IPS DF 6.9 (cell line): ENCODE results near the gene TIMP2.
"Not testable (repeated sequence)": the region's sequence is repeated elsewhere in the genome, so short reads cannot be mapped to it uniquely, and the experiment has no call there.

Source experiments
- DNase-seq: peaks from one replicate; pipeline ENCODE4 v3.0.0-alpha.2; 2013; ENCODE audit warnings: low read depth, low spot score
- H3K27ac ChIP-seq: one replicate; pipeline ENCODE4 v1.5.1; 2013; ENCODE audit warnings: low read length, control low read depth
- H3K27me3 ChIP-seq: 2 replicates; pipeline ENCODE4 v1.6.1; 2013; ENCODE audit warnings: mild to moderate bottlenecking, low read length; ENCODE audit not compliant: control insufficient read depth, insufficient read depth
- H3K36me3 ChIP-seq: 2 replicates; pipeline ENCODE4 v1.6.1; 2013; ENCODE audit warnings: low read length; ENCODE audit not compliant: control insufficient read depth, insufficient read depth
- H3K4me1 ChIP-seq: 2 replicates; pipeline ENCODE4 v1.6.1; 2013; ENCODE audit warnings: low read length; ENCODE audit not compliant: control insufficient read depth, insufficient read depth
- H3K4me3 ChIP-seq: 2 replicates; pipeline ENCODE4 v1.5.1; 2013; ENCODE audit warnings: mild to moderate bottlenecking, low read length
- H3K9me3 ChIP-seq: 2 replicates; pipeline ENCODE4 v1.6.1; 2013; ENCODE audit warnings: low read length, inconsistent platforms; ENCODE audit not compliant: control insufficient read depth, insufficient read depth
- WGBS: extraction: QIAGEN DNeasy Blood & Tissue Kit; methylation state at CpG from one replicate; pipeline ENCODE4 v1.1.7; 2013; ENCODE audit warnings: mixed read lengths, missing lambda C conversion rate; ENCODE audit not compliant: insufficient read length, insufficient coverage; 5-methylcytosine and 5-hydroxymethylcytosine counted together

Gene TIMP2

GRCh38 chr17:78956254-78956653, 31.1 kb upstream of the TIMP2 start:
- H3K4me1 ChIP-seq: no peaks in the 10 kb centered on the region
- WGBS: no CpG with 5 or more reads among the region's 11 CpGs
- no peaks in the 10 kb centered on the region for H3K9me3 ChIP-seq
- no peak overlapping the region for H3K4me3 ChIP-seq
- H3K27me3 ChIP-seq: no peaks in the 10 kb centered on the region
- no peak for DNase-seq
- H3K36me3 ChIP-seq: no peaks in the 10 kb centered on the region
- no peak overlapping the region for H3K27ac ChIP-seq

GRCh38 chr17:78954684-78955083, 29.5 kb upstream of the TIMP2 start:
- Histone ChIP-seq H3K27ac (no peak overlapping the region), H3K4me3 (no peak overlapping the region), H3K36me3 (no peaks in the 10 kb centered on the region), H3K4me1 (no peaks in the 10 kb centered on the region), H3K9me3 (peaks cover 2% of the 10 kb centered on the region; the same call in 1 of the 2 replicates), H3K27me3 (no peaks in the 10 kb centered on the region)
- DNase-seq: no peak
- WGBS: no CpG with 5 or more reads among the region's 14 CpGs

GRCh38 chr17:78953356-78954350, 28.5 kb upstream of the TIMP2 start:
- Histone ChIP-seq H3K4me3 (no peak overlapping the region), H3K27ac (no peak overlapping the region), H3K36me3 (no peaks in the 10 kb centered on the region), H3K4me1 (no peaks in the 10 kb centered on the region), H3K27me3 (no peaks in the 10 kb centered on the region), H3K9me3 (peaks cover 2% of the 10 kb centered on the region; the same call in 1 of the 2 replicates)
- DNase-seq: no peak
- WGBS: no CpG with 5 or more reads among the region's 29 CpGs

- no CpG with 5 or more reads among the region's 10 CpGs for WGBS
- Histone ChIP-seq H3K36me3 (no peaks in the 10 kb centered on the region), H3K9me3 (peaks cover 2% of the 10 kb centered on the region; the same call in 1 of the 2 replicates), H3K27me3 (no peaks in the 10 kb centered on the region), H3K4me3 (no peak overlapping the region), H3K27ac (no peak overlapping the region), H3K4me1 (no peaks in the 10 kb centered on the region)
- DNase-seq: no peak
Measured at GRCh38 chr17:78952706-78953105, 27.5 kb upstream of the TIMP2 start.

- H3K4me1 ChIP-seq: no peaks in the 10 kb centered on the region
- no peaks in the 10 kb centered on the region for H3K27me3 ChIP-seq
- H3K36me3 ChIP-seq: no peaks in the 10 kb centered on the region
- no CpG with 5 or more reads among the region's 12 CpGs for WGBS
- H3K9me3 ChIP-seq: peaks cover 2% of the 10 kb centered on the region; the same call in 1 of the 2 replicates
- DNase-seq: no peak
- no peak overlapping the region for H3K27ac ChIP-seq
- H3K4me3 ChIP-seq: no peak overlapping the region
Measured at GRCh38 chr17:78951967-78952551, 26.9 kb upstream of the TIMP2 start.

GRCh38 chr17:78950870-78951269, 25.7 kb upstream of the TIMP2 start:
- H3K9me3 ChIP-seq: peaks cover 2% of the 10 kb centered on the region; the same call in 1 of the 2 replicates
- H3K27me3 ChIP-seq: no peaks in the 10 kb centered on the region
- H3K27ac ChIP-seq: no peak overlapping the region
- WGBS: no CpG with 5 or more reads among the region's 2 CpGs
- H3K4me3 ChIP-seq: no peak overlapping the region
- H3K4me1 ChIP-seq: no peaks in the 10 kb centered on the region
- no peak for DNase-seq
- H3K36me3 ChIP-seq: no peaks in the 10 kb centered on the region

- no peak overlapping the region for H3K27ac ChIP-seq
- H3K9me3 ChIP-seq: peaks cover 2% of the 10 kb centered on the region; the same call in 1 of the 2 replicates
- WGBS: no CpG with 5 or more reads among the region's 18 CpGs
- DNase-seq: no peak
- no peaks in the 10 kb centered on the region for H3K27me3 ChIP-seq
- H3K4me1 ChIP-seq: no peaks in the 10 kb centered on the region
- no peak overlapping the region for H3K4me3 ChIP-seq
- H3K36me3 ChIP-seq: no peaks in the 10 kb centered on the region
Measured at GRCh38 chr17:78947235-78948149, 22.3 kb upstream of the TIMP2 start.

- Histone ChIP-seq H3K4me3 (no peak overlapping the region), H3K36me3 (no peaks in the 10 kb centered on the region), H3K27ac (no peak overlapping the region), H3K27me3 (no peaks in the 10 kb centered on the region), H3K9me3 (peaks cover 2% of the 10 kb centered on the region; the same call in 1 of the 2 replicates), H3K4me1 (no peaks in the 10 kb centered on the region)
- no CpG with 5 or more reads among the region's 8 CpGs for WGBS
- DNase-seq: no peak
Measured at GRCh38 chr17:78946631-78947030, 21.4 kb upstream of the TIMP2 start.

GRCh38 chr17:78946131-78946530, 20.9 kb upstream of the TIMP2 start:
- no peak overlapping the region for H3K4me3 ChIP-seq
- DNase-seq: no peak
- no CpG with 5 or more reads among the region's 7 CpGs for WGBS
- H3K9me3 ChIP-seq: peaks cover 2% of the 10 kb centered on the region; the same call in 1 of the 2 replicates
- no peak overlapping the region for H3K27ac ChIP-seq
- no peaks in the 10 kb centered on the region for H3K4me1 ChIP-seq
- no peaks in the 10 kb centered on the region for H3K36me3 ChIP-seq
- H3K27me3 ChIP-seq: no peaks in the 10 kb centered on the region

- H3K4me3 ChIP-seq, H3K4me1 ChIP-seq, H3K36me3 ChIP-seq, DNase-seq, H3K27ac ChIP-seq, H3K9me3 ChIP-seq, H3K27me3 ChIP-seq: not testable (repeated sequence)
- whole genome bisulfite sequencing: no CpG with 5 or more reads among the region's 12 CpGs
Measured at GRCh38 chr17:78945455-78945854, 20.3 kb upstream of the TIMP2 start.
